ENCODE measurements around the gene OR5AN1. TPM values are rescaled to one million over a fixed set of nuclear protein-coding genes. Genes with fewer than 3 reads are reported as not detected.

The OR5AN1 gene
- total RNA-seq, 2 donors from 2014 or later, result not detected

GRCh38 chr11:59418156-59418555 lies 59.5 kb downstream of the OR5AN1 start:
- no peak overlapping the region for H3K27ac ChIP-seq
- WGBS, result 72% methylated on average over 2 of the region's 2 CpGs
- intact Hi-C loops (cut with DNase I), result no loop called here
- no peak for TF ChIP-seq POLR2AphosphoS5 (IDR thresholded peaks at IDR 0.05)
- TF ChIP-seq CTCF (IDR thresholded peaks at IDR 0.05), result no peak
- no peak for TF ChIP-seq POLR2A (IDR thresholded peaks at IDR 0.05)
- DNase-seq (ENCODE audit: low spot score), result no peak
- H3K36me3 ChIP-seq, result no peaks in the 10 kb centered on the region
- H3K4me1 ChIP-seq (replicated peaks), result no peaks in the 10 kb centered on the region
- H3K9me3 ChIP-seq, result no peaks in the 10 kb centered on the region
- H3K4me3 ChIP-seq, result no peak overlapping the region
- no peaks in the 10 kb centered on the region for H3K27me3 ChIP-seq (replicated peaks; ENCODE audit: insufficient read depth)

Other genes with a start within 250 kb of the OR5AN1 start
- gene FAM111A, start 216.0 kb upstream of the OR5AN1 start, total RNA-seq, result 10 to 100 TPM; 49.5 to 60.3 TPM
- 10 to 100 TPM in 1 of 2 donors, 1 to 10 TPM in 1; 6.9 to 10.7 TPM for gene DTX4, start 186.8 kb upstream of the OR5AN1 start, total RNA-seq
- 1 to 10 TPM; 3.2 to 8.2 TPM for gene MPEG1, start 146.0 kb upstream of the OR5AN1 start, total RNA-seq
- gene OR5A2, start 67.5 kb downstream of the OR5AN1 start, total RNA-seq, result not detected
- under 1 TPM in 1 of 2 donors, not detected in 1; 0.17 TPM for gene OR5A1, start 77.6 kb downstream of the OR5AN1 start, total RNA-seq
- not detected for gene OR4D6, start 98.1 kb downstream of the OR5AN1 start, total RNA-seq
- gene OR4D10, start 114.4 kb downstream of the OR5AN1 start, total RNA-seq, result not detected
- not detected for gene OR4D11, start 144.7 kb downstream of the OR5AN1 start, total RNA-seq
- gene OR4D9, start 152.6 kb downstream of the OR5AN1 start, total RNA-seq, result not detected